HepG2 (cell line): Measurements from ENCODE around the gene SIK3. TPM values are rescaled to one million over a fixed set of nuclear protein-coding genes. Genes with fewer than 3 reads are reported as not detected.
A peak's percentile ranks its signal among the peaks of the same experiment; 100 is the strongest.

Experiments used
- HMGXB4 ChIP-seq, 2 experiments: sonication (generic) in 1 of 2; formaldehyde crosslinking in 1 of 2; IDR thresholded peaks; 2 replicates each; pipeline versions ENCODE4 v1.4.0 to v1.6.1; 2018 to 2020; ENCODE audit warnings: missing genetic modification reagents in 2 of 2, borderline replicate concordance in 1 of 2, low read depth in 1 of 2, mild to moderate bottlenecking in 1 of 2, missing biosample characterization in 1 of 2
- HOXD1 ChIP-seq: sonication (generic); formaldehyde crosslinking; IDR thresholded peaks from 2 replicates; pipeline ENCODE4 v1.5.0; 2020; ENCODE audit warnings: missing genetic modification reagents
- JUN ChIP-seq: sonication (generic); formaldehyde crosslinking; IDR thresholded peaks from 2 replicates; pipeline ENCODE4 v1.4.0; 2020; ENCODE audit warnings: mild to moderate bottlenecking, missing genetic modification reagents
- KDM3A ChIP-seq: IDR thresholded peaks from 2 replicates; pipeline ENCODE4 v1.6.1; 2018; ENCODE audit warnings: low read depth, missing compliant biosample characterization
- KLF6 ChIP-seq: IDR thresholded peaks from 2 replicates; pipeline ENCODE4 v1.8.0; 2016; ENCODE audit warnings: missing biosample characterization, missing genetic modification reagents
- PHF20 ChIP-seq: sonication (generic); formaldehyde crosslinking; IDR thresholded peaks from 2 replicates; pipeline ENCODE4 v1.5.0; 2020; ENCODE audit warnings: mild to moderate bottlenecking, missing genetic modification reagents
- TEF ChIP-seq: sonication (generic); formaldehyde crosslinking; IDR thresholded peaks from 2 replicates; pipeline ENCODE4 v1.5.0; 2020; ENCODE audit warnings: missing genetic modification reagents
- ZBTB38 ChIP-seq: sonication (generic); formaldehyde crosslinking; IDR thresholded peaks from 2 replicates; pipeline ENCODE4 v1.5.1; 2020; ENCODE audit warnings: mild to moderate bottlenecking, missing genetic modification reagents
- ZNF274 ChIP-seq: sonication (generic); formaldehyde crosslinking; IDR thresholded peaks from 2 replicates; pipeline ENCODE4 v1.5.1; 2020; ENCODE audit warnings: mild to moderate bottlenecking, missing genetic modification reagents
- ZNF296 ChIP-seq: sonication (generic); formaldehyde crosslinking; conservative IDR thresholded peaks from 2 replicates; pipeline ENCODE4 v1.5.0; 2020; ENCODE audit warnings: mild to moderate bottlenecking, missing genetic modification reagents
- ZNF563 ChIP-seq: sonication (generic); formaldehyde crosslinking; IDR thresholded peaks from 2 replicates; pipeline ENCODE4 v1.8.0; 2022; ENCODE audit warnings: mild to moderate bottlenecking, moderate library complexity, missing genetic modification reagents
- polyA plus RNA-seq, 8 experiments: library from polyadenylated mRNA; depleted of rRNA in 3 of 8; stranded (reverse) in 7 of 8; unstranded in 1 of 8; fragments of >200 nt; fragmentation: Illumina TruSeq in 4 of 8; extraction: Trizol in 4 of 8; gene quantifications; 2 replicates each; pipeline versions ENCODE4 v1.2.1 to v1.2.3, GENCODE V29; 2011 to 2016; ENCODE audit warnings: low read depth in 4 of 8, missing spikeins in 1 of 8, mixed read lengths in 1 of 8; ENCODE audit not compliant: insufficient read depth in 1 of 8
- total RNA-seq, 5 experiments: library from RNA; depleted of rRNA; stranded (reverse); fragments of >200 nt; fragmentation: Illumina TruSeq; extraction: Trizol; gene quantifications; 2 replicates each; pipeline ENCODE4 v1.2.3, GENCODE V29; 2016; ENCODE audit warnings: low read depth in 1 of 5
- TF ChIP-seq, protein P1 (sequence below): sonication (generic); formaldehyde crosslinking; IDR thresholded peaks from 2 replicates; pipeline ENCODE4 v1.9.0; 2021; ENCODE audit warnings: missing genetic modification reagents, mild to moderate bottlenecking, borderline replicate concordance
- TF ChIP-seq, protein P2 (sequence below): sonication (generic); formaldehyde crosslinking; IDR thresholded peaks from 2 replicates; pipeline ENCODE4 v1.4.0; 2020; ENCODE audit warnings: missing genetic modification reagents
- TF ChIP-seq, protein P3 (sequence below): sonication (generic); formaldehyde crosslinking; IDR thresholded peaks from 2 replicates; pipeline ENCODE4 v1.4.0; 2020; ENCODE audit warnings: missing genetic modification reagents
- TF ChIP-seq, protein P4 (sequence below): sonication (generic); formaldehyde crosslinking; IDR thresholded peaks from 2 replicates; pipeline ENCODE4 v1.4.0; 2020; ENCODE audit warnings: missing genetic modification reagents

The SIK3 gene
- total and polyA plus RNA-seq, 2 of the 13 experiments (the other 11 are each of a cell fraction or from before 2014, with no cell fraction given) = 5.7 to 9.8 TPM

GRCh38 chr11:116828632-116829524 lies 269.4 kb downstream of the SIK3 start (continued):
- TF ChIP-seq HMGXB4 (CRISPR knock-in tag; IDR thresholded peaks at IDR 0.05; ENCODE audit: borderline replicate concordance in 1 of 2, low read depth in 1 of 2) = peak; percentile 70 to 82; a peak in 3 of 4 replicates
- TF ChIP-seq TEF (CRISPR knock-in tag) = no peak
- TF ChIP-seq PHF20 (CRISPR knock-in tag) = peak; percentile 37; the same call in 1 of the 2 replicates
- TF ChIP-seq ZNF563 (CRISPR knock-in tag) = peak; percentile 36; the same call in 1 of the 2 replicates
- no peak for TF ChIP-seq ZNF274
- peak; percentile 77 for TF ChIP-seq ZBTB38
- TF ChIP-seq, protein P1, sequence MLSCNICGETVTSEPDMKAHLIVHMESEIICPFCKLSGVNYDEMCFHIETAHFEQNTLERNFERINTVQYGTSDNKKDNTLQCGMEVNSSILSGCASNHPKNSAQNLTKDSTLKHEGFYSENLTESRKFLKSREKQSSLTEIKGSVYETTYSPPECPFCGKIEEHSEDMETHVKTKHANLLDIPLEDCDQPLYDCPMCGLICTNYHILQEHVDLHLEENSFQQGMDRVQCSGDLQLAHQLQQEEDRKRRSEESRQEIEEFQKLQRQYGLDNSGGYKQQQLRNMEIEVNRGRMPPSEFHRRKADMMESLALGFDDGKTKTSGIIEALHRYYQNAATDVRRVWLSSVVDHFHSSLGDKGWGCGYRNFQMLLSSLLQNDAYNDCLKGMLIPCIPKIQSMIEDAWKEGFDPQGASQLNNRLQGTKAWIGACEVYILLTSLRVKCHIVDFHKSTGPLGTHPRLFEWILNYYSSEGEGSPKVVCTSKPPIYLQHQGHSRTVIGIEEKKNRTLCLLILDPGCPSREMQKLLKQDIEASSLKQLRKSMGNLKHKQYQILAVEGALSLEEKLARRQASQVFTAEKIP = no peak
- TF ChIP-seq HOXD1 = peak; percentile 56; the same call in 1 of the 2 replicates
- TF ChIP-seq KDM3A (CRISPR knock-in tag) = no peak
- no peak; the same call in 1 of the 2 replicates for TF ChIP-seq KLF6
- no peak for TF ChIP-seq JUN
- TF ChIP-seq ZNF296 (CRISPR knock-in tag) = no peak
- TF ChIP-seq, protein P2, sequence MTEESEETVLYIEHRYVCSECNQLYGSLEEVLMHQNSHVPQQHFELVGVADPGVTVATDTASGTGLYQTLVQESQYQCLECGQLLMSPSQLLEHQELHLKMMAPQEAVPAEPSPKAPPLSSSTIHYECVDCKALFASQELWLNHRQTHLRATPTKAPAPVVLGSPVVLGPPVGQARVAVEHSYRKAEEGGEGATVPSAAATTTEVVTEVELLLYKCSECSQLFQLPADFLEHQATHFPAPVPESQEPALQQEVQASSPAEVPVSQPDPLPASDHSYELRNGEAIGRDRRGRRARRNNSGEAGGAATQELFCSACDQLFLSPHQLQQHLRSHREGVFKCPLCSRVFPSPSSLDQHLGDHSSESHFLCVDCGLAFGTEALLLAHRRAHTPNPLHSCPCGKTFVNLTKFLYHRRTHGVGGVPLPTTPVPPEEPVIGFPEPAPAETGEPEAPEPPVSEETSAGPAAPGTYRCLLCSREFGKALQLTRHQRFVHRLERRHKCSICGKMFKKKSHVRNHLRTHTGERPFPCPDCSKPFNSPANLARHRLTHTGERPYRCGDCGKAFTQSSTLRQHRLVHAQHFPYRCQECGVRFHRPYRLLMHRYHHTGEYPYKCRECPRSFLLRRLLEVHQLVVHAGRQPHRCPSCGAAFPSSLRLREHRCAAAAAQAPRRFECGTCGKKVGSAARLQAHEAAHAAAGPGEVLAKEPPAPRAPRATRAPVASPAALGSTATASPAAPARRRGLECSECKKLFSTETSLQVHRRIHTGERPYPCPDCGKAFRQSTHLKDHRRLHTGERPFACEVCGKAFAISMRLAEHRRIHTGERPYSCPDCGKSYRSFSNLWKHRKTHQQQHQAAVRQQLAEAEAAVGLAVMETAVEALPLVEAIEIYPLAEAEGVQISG (CRISPR knock-in tag) = peak; percentile 89
- TF ChIP-seq, protein P3, sequence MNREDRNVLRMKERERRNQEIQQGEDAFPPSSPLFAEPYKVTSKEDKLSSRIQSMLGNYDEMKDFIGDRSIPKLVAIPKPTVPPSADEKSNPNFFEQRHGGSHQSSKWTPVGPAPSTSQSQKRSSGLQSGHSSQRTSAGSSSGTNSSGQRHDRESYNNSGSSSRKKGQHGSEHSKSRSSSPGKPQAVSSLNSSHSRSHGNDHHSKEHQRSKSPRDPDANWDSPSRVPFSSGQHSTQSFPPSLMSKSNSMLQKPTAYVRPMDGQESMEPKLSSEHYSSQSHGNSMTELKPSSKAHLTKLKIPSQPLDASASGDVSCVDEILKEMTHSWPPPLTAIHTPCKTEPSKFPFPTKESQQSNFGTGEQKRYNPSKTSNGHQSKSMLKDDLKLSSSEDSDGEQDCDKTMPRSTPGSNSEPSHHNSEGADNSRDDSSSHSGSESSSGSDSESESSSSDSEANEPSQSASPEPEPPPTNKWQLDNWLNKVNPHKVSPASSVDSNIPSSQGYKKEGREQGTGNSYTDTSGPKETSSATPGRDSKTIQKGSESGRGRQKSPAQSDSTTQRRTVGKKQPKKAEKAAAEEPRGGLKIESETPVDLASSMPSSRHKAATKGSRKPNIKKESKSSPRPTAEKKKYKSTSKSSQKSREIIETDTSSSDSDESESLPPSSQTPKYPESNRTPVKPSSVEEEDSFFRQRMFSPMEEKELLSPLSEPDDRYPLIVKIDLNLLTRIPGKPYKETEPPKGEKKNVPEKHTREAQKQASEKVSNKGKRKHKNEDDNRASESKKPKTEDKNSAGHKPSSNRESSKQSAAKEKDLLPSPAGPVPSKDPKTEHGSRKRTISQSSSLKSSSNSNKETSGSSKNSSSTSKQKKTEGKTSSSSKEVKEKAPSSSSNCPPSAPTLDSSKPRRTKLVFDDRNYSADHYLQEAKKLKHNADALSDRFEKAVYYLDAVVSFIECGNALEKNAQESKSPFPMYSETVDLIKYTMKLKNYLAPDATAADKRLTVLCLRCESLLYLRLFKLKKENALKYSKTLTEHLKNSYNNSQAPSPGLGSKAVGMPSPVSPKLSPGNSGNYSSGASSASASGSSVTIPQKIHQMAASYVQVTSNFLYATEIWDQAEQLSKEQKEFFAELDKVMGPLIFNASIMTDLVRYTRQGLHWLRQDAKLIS (CRISPR knock-in tag) = no peak; the same call in 1 of the 2 replicates
- TF ChIP-seq, protein P4, sequence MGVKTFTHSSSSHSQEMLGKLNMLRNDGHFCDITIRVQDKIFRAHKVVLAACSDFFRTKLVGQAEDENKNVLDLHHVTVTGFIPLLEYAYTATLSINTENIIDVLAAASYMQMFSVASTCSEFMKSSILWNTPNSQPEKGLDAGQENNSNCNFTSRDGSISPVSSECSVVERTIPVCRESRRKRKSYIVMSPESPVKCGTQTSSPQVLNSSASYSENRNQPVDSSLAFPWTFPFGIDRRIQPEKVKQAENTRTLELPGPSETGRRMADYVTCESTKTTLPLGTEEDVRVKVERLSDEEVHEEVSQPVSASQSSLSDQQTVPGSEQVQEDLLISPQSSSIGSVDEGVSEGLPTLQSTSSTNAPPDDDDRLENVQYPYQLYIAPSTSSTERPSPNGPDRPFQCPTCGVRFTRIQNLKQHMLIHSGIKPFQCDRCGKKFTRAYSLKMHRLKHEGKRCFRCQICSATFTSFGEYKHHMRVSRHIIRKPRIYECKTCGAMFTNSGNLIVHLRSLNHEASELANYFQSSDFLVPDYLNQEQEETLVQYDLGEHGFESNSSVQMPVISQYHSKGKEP (CRISPR knock-in tag) = no peak
